Measurements from ENCODE around the gene RAI1. TPM values are rescaled to one million over a fixed set of nuclear protein-coding genes. Genes with fewer than 3 reads are reported as not detected.

RAI1 gene
- total and polyA plus RNA-seq, 10 of the 15 experiments (the other 5 are each of a cell fraction or from before 2014, with no cell fraction given) = 0.66 to 37.7 (median 6.0) TPM

DNA sequence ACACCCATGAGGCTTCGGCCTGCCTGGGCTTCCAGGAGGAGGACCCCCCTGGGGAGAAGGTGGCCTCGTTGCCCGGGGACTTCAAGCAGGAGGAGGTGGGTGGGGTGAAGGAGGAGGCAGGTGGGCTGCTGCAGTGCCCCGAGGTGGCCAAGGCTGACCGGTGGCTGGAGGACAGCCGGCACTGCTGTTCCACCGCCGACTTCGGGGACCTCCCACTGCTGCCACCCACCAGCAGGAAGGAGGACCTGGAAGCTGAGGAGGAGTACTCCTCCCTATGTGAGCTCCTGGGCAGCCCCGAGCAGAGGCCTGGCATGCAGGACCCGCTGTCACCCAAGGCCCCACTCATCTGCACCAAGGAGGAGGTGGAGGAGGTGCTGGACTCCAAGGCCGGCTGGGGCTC, 114.0 kb downstream of the RAI1 start (continued):
- TF ChIP-seq ZBTB33 (IDR thresholded peaks at IDR 0.05) = no peak

- POLR2A ChIA-PET = no interaction called here
- no peak overlapping the region for H3K4me3 ChIP-seq
- no peaks in the 10 kb centered on the region for H3K27me3 ChIP-seq (replicated peaks in 1 of 2; ENCODE audit: control insufficient read depth in 2 of 2, insufficient read depth in 2 of 2, low read length in 1 of 2)
- in situ Hi-C loops (cut with MboI) = no loop called here
- SMC1A ChIA-PET (ENCODE audit: uncharacterized antibody, unreplicated experiment) = no interaction called here
- WGBS (ENCODE audit: insufficient coverage, insufficient replicate concordance, low lambda C conversion rate, missing lambda C conversion rate) = 95% methylated on average over 33 of the region's 40 CpGs
- peaks cover 3% of the 10 kb centered on the region; the same call in 1 of the 2 replicates for H3K4me1 ChIP-seq (ENCODE audit: control insufficient read depth, insufficient read depth, low read length)
- H3K27ac ChIP-seq (ENCODE audit: control insufficient read depth, insufficient read depth) = no peak overlapping the region
- H3K36me3 ChIP-seq (ENCODE audit: control insufficient read depth in 2 of 2, insufficient read depth in 2 of 2, low read length in 1 of 2) = peaks cover 0 to 44% of the 10 kb centered on the region in 2 experiments
- H3K4me2 ChIP-seq (ENCODE audit: control insufficient read depth, insufficient read depth) = no peak overlapping the region
- no peaks in the 10 kb centered on the region for H4K20me1 ChIP-seq (ENCODE audit: control insufficient read depth, insufficient read depth)
- no TSS peak for BruUV-seq (replicated peaks)
- no peaks in the 10 kb centered on the region for H3K9me3 ChIP-seq (replicated peaks; ENCODE audit: control insufficient read depth, insufficient read depth, low read length)
- RAD21 ChIA-PET (ENCODE audit: unreplicated experiment) = no interaction called here
- intact Hi-C loops (cut with micrococcal nuclease; ENCODE audit: unreplicated experiment) = no loop called here
- FAIRE-seq = no peak
- TF ChIP-seq ZZZ3 (IDR thresholded peaks at IDR 0.05; ENCODE audit: control insufficient read depth, insufficient read length, low read depth) = no peak
- TF ChIP-seq TCF12 (IDR thresholded peaks at IDR 0.05; ENCODE audit: low read depth, low read length) = no peak
- no peak for TF ChIP-seq POLR2AphosphoS5 (IDR thresholded peaks at IDR 0.05; ENCODE audit: low read length)
- no peak for ATAC-seq
- no peaks in the 10 kb centered on the region for H3K79me2 ChIP-seq (ENCODE audit: control insufficient read depth, insufficient read depth, low read length)
- no peak overlapping the region for H3K9ac ChIP-seq (ENCODE audit: control insufficient read depth, insufficient read depth, low read length)
- CTCF ChIA-PET = no interaction called here
- H2AFZ ChIP-seq (ENCODE audit: control insufficient read depth, low read depth, low read length) = no peak overlapping the region
- DNase-seq (ENCODE audit: low read depth, low spot score) = no peak
These were observed 114.9 kb downstream of the RAI1 start for GRCh38 chr17:17795946-17796786.
